Activated naive CD4-positive, alpha-beta T cell treated with anti-CD3 and anti-CD28 coated beads, Interleukin-2, amount 50 U/mL, for 24 hours (primary cell): ENCODE data around the gene PANK4.
"Not testable (repeated sequence)": the region's sequence is repeated elsewhere in the genome, so short reads cannot be mapped to it uniquely, and the experiment has no call there.

Source experiments
- H3K27ac Mint-ChIP-seq: one replicate; pipeline ENCODE4 v1.8.0; 2021; ENCODE audit warnings: mild to moderate bottlenecking, mixed read lengths
- H3K27me3 Mint-ChIP-seq: one replicate; pipeline ENCODE4 v1.8.0; 2021; ENCODE audit warnings: mixed read lengths
- H3K36me3 Mint-ChIP-seq: one replicate; pipeline ENCODE4 v1.8.0; 2021; ENCODE audit warnings: mixed read lengths
- H3K4me1 Mint-ChIP-seq: one replicate; pipeline ENCODE4 v1.8.0; 2021; ENCODE audit warnings: mixed read lengths
- H3K4me3 Mint-ChIP-seq: one replicate; pipeline ENCODE4 v1.8.0; 2021; ENCODE audit warnings: mild to moderate bottlenecking, mixed read lengths
- H3K9me3 Mint-ChIP-seq: one replicate; pipeline ENCODE4 v1.8.0; 2021; ENCODE audit warnings: mixed read lengths

PANK4 gene

GRCh38 chr1:2525920-2526823 lies at the start of gene PANK4:
TSS of gene PANK4 (minus strand) at chr1:2526596. CDS start at chr1:2526587, 9 bp downstream.
- peaks cover 47% of the 10 kb centered on the region for H3K4me1 Mint-ChIP-seq
- H3K36me3 Mint-ChIP-seq = no peaks in the 10 kb centered on the region

GRCh38 chr1:2574350-2574749 lies 48.0 kb upstream of the PANK4 start:
- Mint-ChIP-seq H3K9me3 (peaks cover 13% of the 10 kb centered on the region), H3K4me1 (peaks cover 27% of the 10 kb centered on the region), H3K27ac (no peak overlapping the region), H3K27me3 (no peaks in the 10 kb centered on the region), H3K36me3 (peaks cover 2% of the 10 kb centered on the region), H3K4me3 (no peak overlapping the region)

More at GRCh38 chr1:2525920-2526823, at the start of gene PANK4:
- H3K27me3 Mint-ChIP-seq = no peaks in the 10 kb centered on the region
- H3K9me3 Mint-ChIP-seq = no peaks in the 10 kb centered on the region
- H3K27ac Mint-ChIP-seq = peak within 1 kb of the TSS; percentile 97
- H3K4me3 Mint-ChIP-seq = peak within 1 kb of the TSS; percentile 94

- Mint-ChIP-seq H3K27me3 (no peaks in the 10 kb centered on the region), H3K4me3 (no peak overlapping the region), H3K9me3 (peaks cover 13% of the 10 kb centered on the region), H3K36me3 (no peaks in the 10 kb centered on the region), H3K27ac (peak overlapping the region; percentile 66), H3K4me1 (peaks cover 18% of the 10 kb centered on the region)
Observed at GRCh38 chr1:2573250-2573920, 47.0 kb upstream of the PANK4 start.

- Mint-ChIP-seq H3K4me1 (peaks cover 9% of the 10 kb centered on the region), H3K4me3 (no peak overlapping the region), H3K9me3 (peaks cover 13% of the 10 kb centered on the region), H3K27ac (no peak overlapping the region), H3K36me3 (no peaks in the 10 kb centered on the region), H3K27me3 (no peaks in the 10 kb centered on the region)
Observed at GRCh38 chr1:2571348-2571747, 45.0 kb upstream of the PANK4 start.

- Mint-ChIP-seq H3K9me3 (peaks cover 13% of the 10 kb centered on the region), H3K4me1 (peaks cover 9% of the 10 kb centered on the region), H3K27ac (peak overlapping the region; percentile 18), H3K27me3 (no peaks in the 10 kb centered on the region), H3K36me3 (no peaks in the 10 kb centered on the region), H3K4me3 (no peak overlapping the region)
Observed at GRCh38 chr1:2570332-2570731, 43.9 kb upstream of the PANK4 start.

- not testable (repeated sequence) for H3K27ac Mint-ChIP-seq, H3K4me3 Mint-ChIP-seq, H3K4me1 Mint-ChIP-seq, H3K36me3 Mint-ChIP-seq, H3K27me3 Mint-ChIP-seq
- peaks cover 13% of the 10 kb centered on the region for H3K9me3 Mint-ChIP-seq
Observed at GRCh38 chr1:2569703-2570102, 43.3 kb upstream of the PANK4 start.

- no peaks in the 10 kb centered on the region for H3K27me3 Mint-ChIP-seq
- H3K9me3 Mint-ChIP-seq = peaks cover 10% of the 10 kb centered on the region
- no peak overlapping the region for H3K4me3 Mint-ChIP-seq
- no peak overlapping the region for H3K27ac Mint-ChIP-seq
- H3K36me3 Mint-ChIP-seq = no peaks in the 10 kb centered on the region
- H3K4me1 Mint-ChIP-seq = peaks cover 9% of the 10 kb centered on the region
Observed at GRCh38 chr1:2569060-2569459, 42.7 kb upstream of the PANK4 start.

GRCh38 chr1:2568187-2568816 lies 41.9 kb upstream of the PANK4 start:
- not testable (repeated sequence) for H3K9me3 Mint-ChIP-seq, H3K27ac Mint-ChIP-seq, H3K4me3 Mint-ChIP-seq, H3K4me1 Mint-ChIP-seq, H3K27me3 Mint-ChIP-seq, H3K36me3 Mint-ChIP-seq

GRCh38 chr1:2567083-2567679 lies 40.8 kb upstream of the PANK4 start:
- H3K36me3 Mint-ChIP-seq = no peaks in the 10 kb centered on the region
- H3K9me3 Mint-ChIP-seq = no peaks in the 10 kb centered on the region
- no peak overlapping the region for H3K4me3 Mint-ChIP-seq
- H3K27me3 Mint-ChIP-seq = no peaks in the 10 kb centered on the region
- H3K4me1 Mint-ChIP-seq = peaks cover 6% of the 10 kb centered on the region
- no peak overlapping the region for H3K27ac Mint-ChIP-seq

GRCh38 chr1:2566101-2567045 lies 40.0 kb upstream of the PANK4 start:
- Mint-ChIP-seq H3K27ac (no peak overlapping the region), H3K9me3 (no peaks in the 10 kb centered on the region), H3K4me1 (peaks cover 7% of the 10 kb centered on the region), H3K27me3 (no peaks in the 10 kb centered on the region), H3K4me3 (no peak overlapping the region), H3K36me3 (no peaks in the 10 kb centered on the region)

GRCh38 chr1:2564815-2565374 lies 38.5 kb upstream of the PANK4 start:
- no peaks in the 10 kb centered on the region for H3K9me3 Mint-ChIP-seq

GRCh38 chr1:2564006-2564814 lies 37.8 kb upstream of the PANK4 start:
- H3K27me3 Mint-ChIP-seq = no peaks in the 10 kb centered on the region
- no peaks in the 10 kb centered on the region for H3K36me3 Mint-ChIP-seq
- no peak overlapping the region for H3K4me3 Mint-ChIP-seq
- H3K27ac Mint-ChIP-seq = no peak overlapping the region
- no peaks in the 10 kb centered on the region for H3K9me3 Mint-ChIP-seq
- H3K4me1 Mint-ChIP-seq = peaks cover 16% of the 10 kb centered on the region

More at GRCh38 chr1:2564815-2565374, 38.5 kb upstream of the PANK4 start:
- Mint-ChIP-seq H3K4me3 (no peak overlapping the region), H3K27ac (no peak overlapping the region), H3K36me3 (no peaks in the 10 kb centered on the region), H3K4me1 (peaks cover 16% of the 10 kb centered on the region), H3K27me3 (no peaks in the 10 kb centered on the region)

- Mint-ChIP-seq H3K36me3 (no peaks in the 10 kb centered on the region), H3K9me3 (no peaks in the 10 kb centered on the region), H3K4me1 (peaks cover 22% of the 10 kb centered on the region), H3K4me3 (no peak overlapping the region), H3K27ac (no peak overlapping the region), H3K27me3 (no peaks in the 10 kb centered on the region)
Observed at GRCh38 chr1:2563205-2563604, 36.8 kb upstream of the PANK4 start.
